ENCODE data around the gene SEMA3A.
A peak's percentile ranks its signal among the peaks of the same experiment; 100 is the strongest.
"Not testable (repeated sequence)": the region's sequence is repeated elsewhere in the genome, so short reads cannot be mapped to it uniquely, and the experiment has no call there.

The SEMA3A gene

DNA sequence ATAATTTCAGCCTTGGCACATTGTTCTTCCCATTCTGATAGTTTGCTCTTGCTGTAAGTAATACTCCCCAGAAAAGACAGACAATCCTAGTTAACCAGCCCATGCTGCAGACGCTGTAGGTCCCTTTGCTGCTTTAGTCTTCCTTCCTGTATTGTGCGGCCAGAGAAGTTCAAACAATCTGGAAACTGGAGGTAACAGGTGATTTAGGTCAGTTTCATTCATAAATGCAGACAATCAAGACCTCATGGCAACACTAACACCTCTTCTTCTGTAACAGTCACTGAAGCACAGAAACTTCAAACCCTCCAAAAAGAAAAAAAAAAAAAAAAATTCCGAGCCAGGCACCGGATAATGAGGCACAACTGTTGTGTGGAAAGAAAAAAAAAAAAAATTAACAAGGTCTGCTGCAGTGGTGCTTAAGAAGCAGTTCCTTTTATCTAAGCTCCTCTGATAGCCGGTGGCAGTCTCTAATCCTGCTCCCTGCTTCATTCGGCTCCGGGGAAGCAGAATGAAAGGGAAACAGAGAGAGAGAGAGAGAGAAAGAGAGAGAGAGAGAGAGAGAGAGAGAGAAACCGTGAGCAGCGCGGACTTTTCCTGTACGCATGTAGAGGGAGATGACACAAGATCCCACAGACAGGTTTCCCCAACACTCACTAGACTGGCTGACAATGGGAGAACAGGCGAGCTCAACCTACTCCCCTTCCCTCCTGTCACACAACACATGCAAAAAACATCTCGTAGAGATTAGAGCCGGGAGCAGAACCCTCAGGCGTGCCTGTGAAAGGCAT, at the start of gene SEMA3A:
SEMA3A (minus strand) TSS at position 306 of the 788 bp plus-strand sequence; CDS start at position 103, 203 bp downstream.
- DNase-seq (ENCODE audit: low read depth) = peak; percentile 78

DNA sequence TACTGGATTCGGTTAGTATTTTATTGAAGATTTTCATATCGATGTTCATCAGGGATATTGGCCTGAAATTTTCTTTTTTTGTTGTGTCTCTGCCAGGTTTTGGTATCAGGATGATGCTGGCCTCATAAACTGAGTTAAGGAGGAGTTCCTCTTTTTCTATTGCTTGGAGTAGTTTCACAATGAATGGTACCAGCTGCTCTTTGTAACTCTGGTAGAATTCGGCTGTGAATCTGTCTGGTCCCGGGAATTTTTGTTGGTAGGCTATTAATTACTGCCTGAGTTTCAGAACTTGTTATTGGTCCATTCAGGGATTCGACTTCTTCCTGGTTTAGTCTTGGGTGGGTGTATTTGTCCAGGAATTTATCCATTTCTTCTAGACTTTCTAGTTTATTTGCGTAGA, 48.4 kb upstream of the SEMA3A start:
- DNase-seq (ENCODE audit: low read depth); H3K4me3 ChIP-seq (ENCODE audit: control insufficient read depth, low read depth, low read length): not testable (repeated sequence)

More for the DNA sequence above, at the start of gene SEMA3A:
- peak within 1 kb of the TSS; percentile 58 for H3K4me3 ChIP-seq (ENCODE audit: control insufficient read depth, low read depth, low read length)
- TF ChIP-seq, protein P1, sequence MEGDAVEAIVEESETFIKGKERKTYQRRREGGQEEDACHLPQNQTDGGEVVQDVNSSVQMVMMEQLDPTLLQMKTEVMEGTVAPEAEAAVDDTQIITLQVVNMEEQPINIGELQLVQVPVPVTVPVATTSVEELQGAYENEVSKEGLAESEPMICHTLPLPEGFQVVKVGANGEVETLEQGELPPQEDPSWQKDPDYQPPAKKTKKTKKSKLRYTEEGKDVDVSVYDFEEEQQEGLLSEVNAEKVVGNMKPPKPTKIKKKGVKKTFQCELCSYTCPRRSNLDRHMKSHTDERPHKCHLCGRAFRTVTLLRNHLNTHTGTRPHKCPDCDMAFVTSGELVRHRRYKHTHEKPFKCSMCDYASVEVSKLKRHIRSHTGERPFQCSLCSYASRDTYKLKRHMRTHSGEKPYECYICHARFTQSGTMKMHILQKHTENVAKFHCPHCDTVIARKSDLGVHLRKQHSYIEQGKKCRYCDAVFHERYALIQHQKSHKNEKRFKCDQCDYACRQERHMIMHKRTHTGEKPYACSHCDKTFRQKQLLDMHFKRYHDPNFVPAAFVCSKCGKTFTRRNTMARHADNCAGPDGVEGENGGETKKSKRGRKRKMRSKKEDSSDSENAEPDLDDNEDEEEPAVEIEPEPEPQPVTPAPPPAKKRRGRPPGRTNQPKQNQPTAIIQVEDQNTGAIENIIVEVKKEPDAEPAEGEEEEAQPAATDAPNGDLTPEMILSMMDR (conservative IDR thresholded peaks at IDR 0.05; ENCODE audit: control insufficient read depth, insufficient read depth, low read depth, low read length) = no peak

DNA sequence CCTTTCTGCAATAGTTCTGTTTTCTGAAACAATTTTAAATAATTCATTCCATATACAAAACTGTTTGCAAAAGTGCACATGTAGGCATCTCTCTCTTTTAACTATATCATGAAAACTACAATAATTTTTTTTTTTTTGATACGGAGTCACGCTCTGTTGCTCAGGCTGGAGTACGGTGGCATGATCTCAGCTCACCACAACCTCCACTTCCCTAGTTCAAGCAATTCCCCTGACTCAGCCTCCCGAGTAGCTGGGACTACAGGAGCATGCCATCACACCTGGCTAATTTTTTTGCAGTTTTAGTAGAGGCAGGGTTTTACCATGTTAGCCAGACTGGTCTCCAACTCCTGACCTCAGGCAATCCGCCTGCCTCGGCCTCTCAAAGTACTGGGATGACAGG, 44.0 kb upstream of the SEMA3A start:
- TF ChIP-seq, protein P1 (conservative IDR thresholded peaks at IDR 0.05; ENCODE audit: control insufficient read depth, insufficient read depth, low read depth, low read length) = no peak
- DNase-seq (ENCODE audit: low read depth) = no peak
- no peak overlapping the region for H3K4me3 ChIP-seq (ENCODE audit: control insufficient read depth, low read depth, low read length)

DNA sequence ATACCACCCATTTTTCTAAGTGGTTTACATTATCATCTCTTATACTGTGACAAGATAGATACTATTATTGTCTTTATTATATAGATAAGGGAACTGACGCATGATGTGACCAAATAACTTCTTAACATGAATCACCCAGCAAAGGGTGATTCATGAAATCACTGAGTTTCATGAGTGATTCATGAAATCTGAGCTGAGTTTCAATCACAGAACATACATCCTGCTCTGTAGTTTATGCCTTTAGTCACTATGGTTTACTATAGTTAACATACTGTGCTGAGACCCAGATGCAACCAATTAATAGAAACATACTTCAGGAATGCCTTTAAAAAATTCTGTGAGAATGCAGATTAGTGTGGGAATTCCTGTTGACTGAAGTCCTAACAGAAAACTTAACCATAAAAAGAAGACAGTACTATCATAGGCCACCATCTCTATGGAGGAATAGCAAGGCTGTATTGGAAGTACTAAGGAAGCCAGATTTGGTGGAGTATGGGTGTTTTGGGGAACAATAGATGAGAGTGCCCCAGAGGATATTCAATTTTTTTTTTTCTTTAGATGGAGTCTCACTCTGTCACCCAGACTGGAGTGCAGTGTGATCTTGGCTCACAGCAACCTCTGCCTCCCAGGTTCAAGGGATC, 43.1 kb upstream of the SEMA3A start:
- peak; percentile 98 for DNase-seq (ENCODE audit: low read depth)
- TF ChIP-seq, protein P1 (conservative IDR thresholded peaks at IDR 0.05; ENCODE audit: control insufficient read depth, insufficient read depth, low read depth, low read length) = no peak
- H3K4me3 ChIP-seq (ENCODE audit: control insufficient read depth, low read depth, low read length) = no peak overlapping the region

- peak; percentile 68 for DNase-seq (ENCODE audit: low read depth)
- TF ChIP-seq, protein P1 (conservative IDR thresholded peaks at IDR 0.05; ENCODE audit: control insufficient read depth, insufficient read depth, low read depth, low read length) = no peak
- no peak overlapping the region for H3K4me3 ChIP-seq (ENCODE audit: control insufficient read depth, low read depth, low read length)
Measured at GRCh38 chr7:84236398-84236797, 41.8 kb upstream of the SEMA3A start.

GRCh38 chr7:84232646-84233045, 38.1 kb upstream of the SEMA3A start:
- peak; percentile 76 for DNase-seq (ENCODE audit: low read depth)
- no peak overlapping the region for H3K4me3 ChIP-seq (ENCODE audit: control insufficient read depth, low read depth, low read length)
- TF ChIP-seq, protein P1 (conservative IDR thresholded peaks at IDR 0.05; ENCODE audit: control insufficient read depth, insufficient read depth, low read depth, low read length) = peak; percentile 40

DNA sequence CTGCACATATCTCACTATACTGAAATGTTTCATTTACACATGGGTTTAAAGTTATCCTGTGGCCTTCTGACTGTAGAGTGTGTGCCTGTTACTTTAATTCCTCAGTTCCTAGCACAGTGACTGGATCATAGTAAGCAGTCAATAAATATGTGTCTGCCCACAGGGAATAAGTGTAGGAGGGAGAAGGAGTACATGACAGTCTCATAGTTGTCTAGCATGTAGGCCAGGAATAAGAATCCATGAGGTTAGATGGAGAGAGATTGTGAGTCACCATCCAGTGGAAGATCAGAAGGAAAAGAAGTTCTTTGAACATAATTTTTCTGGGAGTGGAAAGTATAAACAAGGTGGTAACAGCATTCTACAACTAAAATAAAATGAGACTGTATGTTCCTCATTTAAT, 36.6 kb upstream of the SEMA3A start:
- peak; percentile 64 for DNase-seq (ENCODE audit: low read depth)
- TF ChIP-seq, protein P1 (conservative IDR thresholded peaks at IDR 0.05; ENCODE audit: control insufficient read depth, insufficient read depth, low read depth, low read length) = no peak
- no peak overlapping the region for H3K4me3 ChIP-seq (ENCODE audit: control insufficient read depth, low read depth, low read length)

Data from fibroblast of mammary gland (primary cell).